T-helper 1 cell treated with Interleukin-12 subunit alpha and Interleukin-12 subunit beta and Interleukin-4 antibody, amounts not matched to agents 30 ng/mL and 1 ng/mL, for 36 hours (primary cell): ENCODE measurements around the gene CD5L. TPM values are rescaled to one million over a fixed set of nuclear protein-coding genes. Genes with fewer than 3 reads are reported as not detected.

Source experiments
- intact Hi-C: fragments of 100-400 bp; cut with micrococcal nuclease; formaldehyde crosslinking; loops from one replicate; pipeline ENCODE4 v1.15.1; 2024
- total RNA-seq: library from RNA; stranded (reverse); gene quantifications from 2 replicates; pipeline ENCODE4 v1.2.3, GENCODE V29; 2022

The CD5L gene
- total RNA-seq, 1 donor from 2014 or later: not detected

- intact Hi-C loops: no loop called here
Measured at GRCh38 chr1:157819215-157819614, 22.4 kb downstream of the CD5L start.

- intact Hi-C loops: no loop called here
Measured at GRCh38 chr1:157813269-157813668, 28.3 kb downstream of the CD5L start.

- intact Hi-C loops: no loop called here
Measured at GRCh38 chr1:157806431-157807149, 35.0 kb downstream of the CD5L start.

GRCh38 chr1:157803851-157804250, 37.8 kb downstream of the CD5L start:
- intact Hi-C loops: no loop called here

- intact Hi-C loops: no loop called here
Measured at GRCh38 chr1:157799996-157800395, 41.6 kb downstream of the CD5L start.

- intact Hi-C loops: no loop called here
Measured at GRCh38 chr1:157798211-157798610, 43.4 kb downstream of the CD5L start.

GRCh38 chr1:157785248-157785647, 56.4 kb downstream of the CD5L start:
- intact Hi-C loops: no loop called here

- intact Hi-C loops: no loop called here
Measured at GRCh38 chr1:157784801-157785200, 56.8 kb downstream of the CD5L start.

GRCh38 chr1:157782931-157783330, 58.7 kb downstream of the CD5L start:
- intact Hi-C loops: no loop called here

- intact Hi-C loops: no loop called here
Measured at GRCh38 chr1:157781048-157781447, 60.6 kb downstream of the CD5L start.

Other genes starting within 250 kb of the CD5L start
- gene FCRL4, start 243.7 kb downstream of the CD5L start, total RNA-seq: not detected in 2 replicates
- gene FCRL3, start 141.0 kb downstream of the CD5L start, total RNA-seq: 0.12 and 0.25 TPM in 2 replicates
- not detected in 2 replicates for gene FCRL2, start 64.7 kb downstream of the CD5L start, total RNA-seq
- not detected in 2 replicates for gene FCRL1, start 21.7 kb downstream of the CD5L start, total RNA-seq
- gene KIRREL1, start 151.8 kb upstream of the CD5L start, total RNA-seq: not detected in 2 replicates